ENCODE results near the gene TTC38.

The TTC38 gene

GRCh38 chr22:46267431-46268279, at the start of gene TTC38:
TSS of gene TTC38 (plus strand) at chr22:46268008. CDS start at chr22:46268040, 32 bp downstream.
- no peak for TF ChIP-seq CTCF (IDR thresholded peaks at IDR 0.05; ENCODE audit: extremely low read depth, missing control alignments)

DNA sequence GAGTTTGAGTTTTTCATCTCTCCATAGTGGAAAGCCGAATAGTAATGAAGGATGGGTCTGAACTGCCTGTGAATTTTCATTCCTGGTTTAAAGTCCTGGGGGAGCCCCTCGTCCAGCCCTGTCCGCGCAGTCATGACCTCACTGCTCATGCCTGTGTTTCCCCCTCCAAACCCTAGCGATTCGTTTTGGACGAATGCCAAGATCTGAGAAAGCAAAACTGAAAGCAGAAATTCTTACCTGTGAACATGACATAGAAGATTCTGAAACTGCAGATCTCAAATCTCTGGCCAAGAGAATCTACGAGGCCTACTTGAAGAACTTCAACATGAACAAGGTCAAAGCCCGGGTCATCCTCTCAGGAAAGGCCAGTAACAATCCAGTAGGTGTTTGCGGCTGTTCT, 48.2 kb upstream of the TTC38 start:
- TF ChIP-seq CTCF (IDR thresholded peaks at IDR 0.05; ENCODE audit: extremely low read depth, missing control alignments) = no peak
- DNase-seq (ENCODE audit: low spot score) = peak; percentile 39

More at GRCh38 chr22:46267431-46268279, at the start of gene TTC38:
- DNase-seq (ENCODE audit: low spot score) = peak; percentile 98

- TF ChIP-seq CTCF (IDR thresholded peaks at IDR 0.05; ENCODE audit: extremely low read depth, missing control alignments) = no peak
- no peak for DNase-seq (ENCODE audit: low spot score)
These were observed 46.9 kb upstream of the TTC38 start for GRCh38 chr22:46220921-46221320.

DNA sequence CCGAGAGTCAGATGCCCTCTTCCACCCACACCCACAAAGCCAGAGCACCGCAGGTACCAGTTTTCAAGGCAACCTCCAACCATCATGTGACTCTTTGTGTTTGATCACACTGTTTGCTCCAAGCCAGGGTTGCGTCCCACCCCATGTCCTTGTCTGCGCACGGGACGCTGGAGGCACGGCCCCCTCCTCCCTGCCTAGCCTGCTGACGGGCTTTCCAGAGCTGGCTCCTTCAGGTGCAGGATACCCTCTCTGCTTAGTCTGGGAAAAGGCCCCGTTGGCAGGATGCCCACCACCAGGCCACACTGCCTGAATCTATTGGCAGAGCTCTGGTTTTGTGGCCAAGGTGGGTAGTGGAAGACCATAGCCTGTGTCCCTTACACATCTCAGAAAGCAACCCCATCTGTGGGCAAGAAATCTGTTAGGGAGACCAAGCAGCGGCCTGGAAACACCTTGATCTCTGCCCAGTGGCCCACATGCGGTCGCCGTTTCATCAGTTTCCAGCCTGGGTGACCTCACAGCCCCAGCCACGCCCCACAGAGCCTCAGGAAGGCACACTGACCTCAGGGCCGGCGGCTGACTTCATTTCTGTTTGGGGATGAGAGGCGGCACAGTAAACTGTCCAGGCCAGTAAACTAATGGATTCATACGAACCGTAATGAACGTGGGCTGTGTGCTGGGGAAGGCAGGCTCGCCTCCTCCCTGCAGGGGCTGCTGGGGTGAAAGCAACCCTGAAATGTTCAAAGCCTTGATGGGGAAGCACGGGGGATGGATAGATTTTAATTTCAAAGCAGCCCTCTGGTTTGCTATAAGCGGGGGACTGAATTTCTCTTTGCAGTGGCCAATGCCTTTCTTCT, 43.5 kb upstream of the TTC38 start:
- TF ChIP-seq CTCF (IDR thresholded peaks at IDR 0.05; ENCODE audit: extremely low read depth, missing control alignments) = no peak
- no peak for DNase-seq (ENCODE audit: low spot score)

- no peak for TF ChIP-seq CTCF (IDR thresholded peaks at IDR 0.05; ENCODE audit: extremely low read depth, missing control alignments)
- no peak for DNase-seq (ENCODE audit: low spot score)
These were observed 42.9 kb upstream of the TTC38 start for GRCh38 chr22:46224898-46225290.

GRCh38 chr22:46225631-46226030, 42.2 kb upstream of the TTC38 start:
- no peak for DNase-seq (ENCODE audit: low spot score)
- TF ChIP-seq CTCF (IDR thresholded peaks at IDR 0.05; ENCODE audit: extremely low read depth, missing control alignments) = no peak

DNA sequence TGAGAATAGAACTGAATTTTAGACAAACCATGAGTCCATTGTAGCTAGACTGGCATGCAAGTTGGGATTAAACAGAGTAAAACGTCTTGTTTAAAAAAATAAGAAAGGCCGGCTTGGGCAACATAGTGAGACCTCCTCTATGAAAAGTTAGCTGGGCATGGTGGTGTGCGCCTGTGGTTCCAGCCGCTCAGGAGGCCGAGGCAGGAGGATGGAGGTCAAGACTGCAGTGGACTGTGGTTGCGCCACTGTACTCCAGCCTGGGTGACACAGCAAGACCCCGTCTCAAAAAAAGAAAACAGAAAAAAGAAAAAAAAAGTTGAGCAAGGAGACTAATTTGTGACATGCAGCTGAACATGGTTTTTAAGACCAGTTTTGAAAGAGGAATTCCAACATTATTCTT, 41.2 kb upstream of the TTC38 start:
- TF ChIP-seq CTCF (IDR thresholded peaks at IDR 0.05; ENCODE audit: extremely low read depth, missing control alignments) = no peak
- no peak for DNase-seq (ENCODE audit: low spot score)
